Activated T-helper 1 cell treated with anti-CD3 and anti-CD28 coated beads, Interleukin-2, amount 50 U/mL, for 16 hours (primary cell): ENCODE measurements around the gene UBR7.

Experiments used
- DNase-seq, 2 donors: peaks; one replicate each; pipeline ENCODE4 v3.0.0-alpha.2; 2020; ENCODE audit warnings: low read depth in 1 of 2, low spot score in 1 of 2

Gene UBR7

GRCh38 chr14:93249128-93249831 is 42.2 kb downstream of the UBR7 start:
- DNase-seq = no peak

GRCh38 chr14:93262446-93262845 is 55.4 kb downstream of the UBR7 start:
- no peak for DNase-seq

DNA sequence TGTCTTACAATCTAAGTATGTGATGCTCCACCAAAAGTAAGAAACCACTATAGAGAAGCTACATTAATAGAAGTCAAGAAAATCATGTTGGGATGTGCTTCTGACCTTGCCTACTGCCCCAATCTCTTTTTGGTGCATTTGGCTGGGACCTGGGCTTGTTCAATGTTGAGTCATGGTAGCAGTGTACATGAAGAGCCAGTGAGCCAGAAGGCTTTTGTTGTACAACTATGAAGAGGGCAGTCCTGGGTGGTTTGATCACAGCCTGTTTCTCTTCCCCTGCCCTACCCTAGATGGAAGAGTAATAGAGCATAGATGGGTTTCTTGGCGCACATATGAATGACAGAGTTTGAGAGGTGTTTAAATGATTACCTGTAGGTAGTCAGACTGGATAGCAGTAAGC is 56.4 kb downstream of the UBR7 start:
- no peak for DNase-seq

GRCh38 chr14:93266127-93266526 is 59.1 kb downstream of the UBR7 start:
- DNase-seq = no peak

DNA sequence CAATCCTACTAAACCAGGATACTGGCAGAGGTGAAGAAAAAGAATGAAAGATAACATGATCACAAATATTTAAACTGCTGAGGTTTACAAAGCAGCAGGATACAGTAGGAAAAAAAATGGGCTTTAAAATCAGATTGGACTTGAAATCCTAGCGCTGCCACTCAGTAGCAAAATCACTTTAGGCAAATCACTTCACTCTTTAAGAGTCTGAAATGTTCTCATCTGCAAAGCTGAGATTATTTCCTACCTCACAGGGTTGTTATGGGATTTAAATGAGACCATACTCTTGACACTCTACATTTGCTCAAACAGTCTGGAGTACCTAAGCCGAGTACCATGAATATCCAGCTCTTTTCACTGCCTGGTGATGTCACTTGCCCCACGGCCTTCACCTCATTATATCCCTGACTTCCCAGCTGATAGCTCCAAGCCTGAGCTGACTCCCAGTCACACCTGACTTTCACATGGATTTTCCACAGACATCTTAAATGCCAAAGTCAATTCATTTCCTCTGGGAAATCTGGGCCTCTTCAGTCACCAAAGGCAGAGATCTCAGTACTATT is 60.2 kb downstream of the UBR7 start:
- DNase-seq = no peak

GRCh38 chr14:93268406-93268805 is 61.4 kb downstream of the UBR7 start:
- DNase-seq = no peak

GRCh38 chr14:93269341-93270068 is 62.4 kb downstream of the UBR7 start:
- no peak for DNase-seq

DNA sequence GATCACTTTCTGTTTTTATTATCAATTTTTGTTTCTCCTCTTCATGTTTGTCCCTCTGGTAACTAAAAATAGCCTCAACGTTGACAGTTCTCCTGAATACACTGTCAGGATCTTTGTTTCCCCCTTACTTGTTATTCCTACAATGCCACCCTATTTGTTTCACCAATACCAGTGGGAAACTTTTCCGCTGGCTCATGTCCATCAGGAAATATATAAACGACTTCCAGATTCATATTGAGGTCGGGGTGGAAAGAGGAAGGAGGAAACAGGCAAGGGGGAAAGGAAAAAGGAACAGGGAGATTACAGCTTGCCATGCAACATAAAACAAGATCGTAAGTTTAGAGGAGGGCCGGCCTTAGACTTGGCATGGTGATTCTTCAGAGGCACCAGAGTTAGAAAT is 64.1 kb downstream of the UBR7 start:
- DNase-seq = no peak

- DNase-seq = no peak
Observed at GRCh38 chr14:93274055-93274806, 67.2 kb downstream of the UBR7 start.

DNA sequence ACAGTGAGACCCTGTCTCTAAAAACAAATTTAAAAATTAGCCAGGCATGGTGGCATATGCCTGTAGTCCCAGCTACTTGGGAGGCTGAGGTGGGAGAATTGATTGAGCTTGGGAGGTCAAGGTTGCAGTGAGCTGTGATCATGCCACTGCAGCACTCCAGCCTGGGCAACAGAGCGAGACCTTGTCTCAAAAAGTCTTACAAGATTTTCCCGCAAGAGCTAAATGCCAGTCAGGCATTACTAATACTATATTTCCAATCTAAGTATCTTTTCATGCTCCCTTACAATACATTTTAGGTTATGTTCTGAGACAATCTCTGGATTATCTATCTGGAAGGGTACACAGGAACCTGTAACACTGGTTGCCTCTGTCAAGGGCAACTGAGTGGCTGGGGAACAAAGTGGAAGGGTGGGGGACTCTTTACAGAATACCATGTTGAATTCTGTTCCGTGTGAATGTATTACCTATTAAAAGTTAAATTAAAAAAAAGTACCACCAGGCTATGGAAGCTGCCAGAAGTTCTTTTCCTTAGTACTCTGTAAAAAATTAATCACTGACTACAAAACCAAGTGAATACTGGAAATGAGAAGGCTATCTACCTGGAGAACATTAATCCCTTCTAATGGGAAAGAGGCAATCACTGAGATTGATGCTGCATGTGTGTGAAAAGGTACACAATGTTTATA is 69.1 kb downstream of the UBR7 start:
- DNase-seq = no peak
